H1 (cell line): ENCODE results near the gene VAV2. TPM values are rescaled to one million over a fixed set of nuclear protein-coding genes. Genes with fewer than 3 reads are reported as not detected.

ENCODE experiments used
- CTCF ChIA-PET: fragments of 300-600 bp; sonication (Branson Sonifier 250); formaldehyde crosslinking; loops from one replicate; lab custom pipeline; 2021; ENCODE audit not compliant: partially characterized antibody; lab: Charles Lee
- POLR2A ChIA-PET: fragments of 300-600 bp; sonication (Branson Sonifier 250); formaldehyde crosslinking; loops from one replicate; lab custom pipeline; 2021; ENCODE audit warnings: inconsistent platforms; ENCODE audit not compliant: partially characterized antibody; lab: Charles Lee
- DNase-seq, 2 experiments: peaks; one replicate each; pipeline versions ENCODE4 v3.0.0 to v3.0.0-alpha.2; 2010 to 2022; ENCODE audit warnings: low spot score in 2 of 2, low read depth in 1 of 2, mixed read lengths in 1 of 2
- FAIRE-seq: peaks from 2 replicates; lab custom pipeline; 2011; peaks lifted over from hg19 to GRCh38; lab: Jason Lieb, UNC
- H2AFZ ChIP-seq: 2 replicates; pipeline ENCODE4 v1.8.1; 2012; ENCODE audit warnings: low read length, inconsistent platforms
- H2AK5ac ChIP-seq: 2 replicates; pipeline ENCODE4 v1.6.1; 2013; ENCODE audit warnings: low read depth, low read length
- H2BK120ac ChIP-seq: replicated peaks from 2 replicates; pipeline ENCODE3; 2013; ENCODE audit warnings: low read depth, low read length, inconsistent platforms
- H2BK12ac ChIP-seq: 2 replicates; pipeline ENCODE4 v1.6.1; 2013; ENCODE audit warnings: low read depth, low read length
- H2BK15ac ChIP-seq: 2 replicates; pipeline ENCODE4 v1.6.1; 2013; ENCODE audit warnings: low read length
- H2BK20ac ChIP-seq: 2 replicates; pipeline ENCODE4 v1.6.1; 2013; ENCODE audit warnings: low read length
- H2BK5ac ChIP-seq: 2 replicates; pipeline ENCODE4 v1.6.1; 2013; ENCODE audit warnings: low read depth, low read length
- H3K14ac ChIP-seq: 2 replicates; pipeline ENCODE4 v1.6.1; 2013; ENCODE audit warnings: inconsistent platforms; ENCODE audit not compliant: insufficient read length
- H3K18ac ChIP-seq: 2 replicates; pipeline ENCODE4 v1.6.1; 2013; ENCODE audit warnings: low read length; ENCODE audit errors: extremely low read depth
- H3K23ac ChIP-seq: 2 replicates; pipeline ENCODE4 v1.6.1; 2013; ENCODE audit warnings: inconsistent platforms; ENCODE audit not compliant: insufficient read length
- H3K23me2 ChIP-seq: 2 replicates; pipeline ENCODE4 v1.6.1; 2013; ENCODE audit warnings: low read depth, low read length
- H3K27ac ChIP-seq: 2 replicates; pipeline ENCODE4 v1.6.1; 2011; ENCODE audit warnings: low read depth, low read length, inconsistent platforms
- H3K27me3 ChIP-seq, 4 experiments: replicated peaks in 1 of 4; 1 replicate in 1 of 4; 2 replicates in 3 of 4; pipeline versions ENCODE4 v1.6.1 to v1.8.1; 2011 to 2013; ENCODE audit warnings: low read length in 3 of 4, mild to moderate bottlenecking in 3 of 4, inconsistent platforms in 2 of 4, mixed read lengths in 2 of 4, moderate library complexity in 1 of 4; ENCODE audit not compliant: control insufficient read depth in 3 of 4, insufficient read depth in 3 of 4; ENCODE audit errors: extremely low read depth in 1 of 4
- H3K36me3 ChIP-seq, 4 experiments: 2 replicates each; pipeline versions ENCODE4 v1.6.1 to v1.8.1; 2011 to 2013; ENCODE audit warnings: mild to moderate bottlenecking in 4 of 4, low read length in 3 of 4, moderate library complexity in 2 of 4, control low read depth in 1 of 4, inconsistent platforms in 1 of 4; ENCODE audit not compliant: insufficient read depth in 4 of 4, control insufficient read depth in 2 of 4
- H3K4ac ChIP-seq: replicated peaks from 2 replicates; pipeline ENCODE3; 2013; ENCODE audit warnings: low read length, low read depth, mixed read lengths, inconsistent platforms; ENCODE audit not compliant: insufficient read length
- H3K4me1 ChIP-seq, 4 experiments: replicated peaks in 1 of 4; 1 replicate in 1 of 4; 2 replicates in 3 of 4; pipeline versions ENCODE4 v1.6.1 to v1.8.1; 2011 to 2013; ENCODE audit warnings: low read length in 3 of 4, inconsistent platforms in 2 of 4, mixed read lengths in 1 of 4; ENCODE audit not compliant: insufficient read depth in 4 of 4, control insufficient read depth in 3 of 4
- H3K4me2 ChIP-seq, 2 experiments: 2 replicates each; pipeline versions ENCODE4 v1.6.1 to v1.8.1; 2011 to 2013; ENCODE audit warnings: low read depth in 2 of 2, low read length in 2 of 2, control low read depth in 1 of 2, inconsistent platforms in 1 of 2, mild to moderate bottlenecking in 1 of 2; ENCODE audit not compliant: insufficient read depth in 1 of 2
- H3K4me3 ChIP-seq, 4 experiments: fragments of 200-600, 300-600 bp in 1 of 4; sonication (generic), shearing (Covaris generic), sonication (Bioruptor Twin) in 1 of 4; 2 replicates each; pipeline versions ENCODE4 v1.5.1 to v1.8.1; 2011 to 2016; ENCODE audit warnings: low read length in 4 of 4, low read depth in 3 of 4, control low read depth in 2 of 4, inconsistent platforms in 2 of 4, mild to moderate bottlenecking in 2 of 4, mixed read lengths in 1 of 4, moderate library complexity in 1 of 4; ENCODE audit not compliant: insufficient read depth in 2 of 4; ENCODE audit errors: extremely low read depth in 1 of 4
- H3K56ac ChIP-seq: replicated peaks from 2 replicates; pipeline ENCODE3; 2013; ENCODE audit warnings: low read depth, mild to moderate bottlenecking, mixed read lengths, low read length, inconsistent platforms; ENCODE audit not compliant: insufficient read length
- H3K79me1 ChIP-seq: 2 replicates; pipeline ENCODE4 v1.6.1; 2013; ENCODE audit warnings: low read depth, low read length, control low read depth
- H3K79me2 ChIP-seq, 2 experiments: 2 replicates each; pipeline versions ENCODE4 v1.6.1 to v1.8.1; 2012 to 2013; ENCODE audit warnings: low read length in 2 of 2, mild to moderate bottlenecking in 2 of 2, inconsistent platforms in 1 of 2; ENCODE audit not compliant: insufficient read depth in 2 of 2, control insufficient read depth in 1 of 2
- H3K9ac ChIP-seq, 4 experiments: replicated peaks in 1 of 4; 1 replicate in 1 of 4; 2 replicates in 3 of 4; pipeline versions ENCODE4 v1.6.1 to v1.8.1; 2011 to 2013; ENCODE audit warnings: low read depth in 3 of 4, low read length in 3 of 4, control low read depth in 2 of 4, mild to moderate bottlenecking in 2 of 4, moderate library complexity in 2 of 4, inconsistent platforms in 1 of 4; ENCODE audit errors: extremely low read depth in 1 of 4
- H3K9me3 ChIP-seq, 2 experiments: 2 replicates each; pipeline versions ENCODE4 v1.6.1 to v1.8.1; 2012 to 2013; ENCODE audit warnings: mild to moderate bottlenecking in 2 of 2, moderate library complexity in 2 of 2, control low read depth in 1 of 2, inconsistent platforms in 1 of 2, low read depth in 1 of 2, low read length in 1 of 2, mixed read lengths in 1 of 2; ENCODE audit not compliant: insufficient read depth in 2 of 2
- H4K20me1 ChIP-seq, 2 experiments: replicated peaks in 1 of 2; 2 replicates each; pipeline versions ENCODE3 to v1.8.1; 2011 to 2013; ENCODE audit warnings: inconsistent platforms in 2 of 2, low read length in 2 of 2, mild to moderate bottlenecking in 1 of 2; ENCODE audit not compliant: insufficient read depth in 2 of 2, control insufficient read depth in 1 of 2
- H4K5ac ChIP-seq: 2 replicates; pipeline ENCODE4 v1.6.1; 2013; ENCODE audit warnings: low read length, low read depth, mixed read lengths, inconsistent platforms; ENCODE audit not compliant: insufficient read length
- H4K8ac ChIP-seq: 2 replicates; pipeline ENCODE4 v1.8.0; 2013; ENCODE audit warnings: mild to moderate bottlenecking, moderate library complexity, low read length, inconsistent platforms; ENCODE audit not compliant: insufficient read depth; ENCODE audit errors: extremely low read depth
- H4K91ac ChIP-seq: replicated peaks from 2 replicates; pipeline ENCODE3; 2013; ENCODE audit warnings: low read length, mixed read lengths, inconsistent platforms; ENCODE audit not compliant: insufficient read length
- CBX5 ChIP-seq: fragments of 300-800, 300-1000 bp; sonication (generic); IDR thresholded peaks from 2 replicates; pipeline ENCODE4 v1.7.1; 2016; ENCODE audit warnings: antibody characterized with exemption, low read length, low read depth
- WGBS, 2 experiments: shearing (Covaris generic) in 1 of 2; methylation state at CpG; one replicate each; pipeline versions ENCODE4 v1.1.6 to v1.1.7; 2013 to 2015; ENCODE audit warnings: low lambda C conversion rate in 2 of 2, mixed read lengths in 2 of 2, inconsistent platforms in 1 of 2, low coverage in 1 of 2, missing lambda C conversion rate in 1 of 2; ENCODE audit not compliant: insufficient replicate concordance in 2 of 2, insufficient coverage in 1 of 2, insufficient read length in 1 of 2; ENCODE audit errors: extremely low coverage in 1 of 2, missing lambda C conversion rate in 1 of 2; 5-methylcytosine and 5-hydroxymethylcytosine counted together
- polyA plus RNA-seq, 7 experiments: library from polyadenylated mRNA; depleted of rRNA in 3 of 7; stranded (reverse) in 5 of 7; unstranded in 2 of 7; fragments of >200 nt in 5 of 7; fragments of 200-250 nt in 2 of 7; gene quantifications; 1 replicate in 5 of 7; 2 replicates in 1 of 7; 4 replicates in 1 of 7; pipeline versions ENCODE4 v1.2.1 to v1.2.3, GENCODE V29; 2011 to 2013; ENCODE audit warnings: missing spikeins in 2 of 7, mixed read lengths in 2 of 7
- total RNA-seq: library from RNA; stranded (reverse); fragmentation: NEBNext Ultra II Directional; extraction: Animal tissue kit (Norgen Biotek cat#: 25700); gene quantifications from 2 replicates; pipeline ENCODE4 v1.2.1, GENCODE V29; 2021

The VAV2 gene
- total and polyA plus RNA-seq, 2 of the 8 experiments (the other 6 are each of a cell fraction or from before 2014, with no cell fraction given), result 13.6 to 37.6 TPM

DNA sequence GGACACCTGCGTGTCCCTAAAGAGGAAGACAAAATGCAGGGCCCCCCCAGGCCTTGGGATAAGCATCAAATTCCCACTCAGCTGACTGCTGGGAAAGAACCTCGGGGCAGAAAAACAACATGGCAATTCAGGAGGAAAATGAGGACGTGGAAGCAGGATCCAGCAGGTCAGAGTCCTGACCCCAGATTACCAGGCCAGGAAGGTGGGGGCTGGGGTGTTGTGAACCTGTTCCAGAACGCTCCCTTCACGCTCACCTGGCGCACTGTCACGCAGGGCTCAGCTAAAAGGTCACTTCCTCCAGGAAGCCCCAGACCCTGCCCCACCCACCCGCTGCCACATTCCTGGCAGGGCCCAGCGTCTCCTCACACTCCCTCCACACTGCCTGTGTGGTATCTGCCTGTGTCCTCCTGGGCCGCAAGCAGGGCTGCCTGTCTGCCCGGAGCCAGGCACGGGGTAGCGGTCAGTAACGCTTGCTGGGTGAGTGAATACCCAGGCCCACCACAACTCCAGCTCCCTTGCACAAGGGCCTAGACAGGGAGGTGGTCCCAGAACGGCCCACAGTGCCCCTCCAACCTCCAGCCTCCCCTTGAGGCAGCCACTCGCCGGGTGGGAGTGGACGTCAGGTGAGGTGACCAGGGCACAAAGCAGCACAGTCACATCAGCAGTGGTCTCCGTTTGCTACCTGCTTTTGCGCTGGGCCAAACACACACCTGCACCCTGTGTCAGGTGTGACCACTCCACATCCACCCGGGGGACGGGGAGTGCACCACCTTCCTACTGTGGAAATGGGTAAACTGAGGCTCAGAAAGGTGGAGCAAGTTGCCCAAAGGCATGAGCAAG is 18.1 kb downstream of the VAV2 start:
- DNase-seq, result no peak
- no peak overlapping the region for H3K4me2 ChIP-seq

More for the DNA sequence above, 18.1 kb downstream of the VAV2 start:
- WGBS, 2 experiments, result 88% methylated on average over 18 of the region's 22 CpGs; no CpG with 5 or more reads in 1 of the 2 experiments
- Histone ChIP-seq H3K79me2 (peaks cover 11 to 97% of the 10 kb centered on the region in 2 experiments; a peak in 3 of 4 replicates), H3K56ac (no peak overlapping the region), H3K23ac (no peak overlapping the region), H3K27ac (0 out of 2 replicates have a peak overlapping the region, but pooled peaks have one; percentile 7), H3K36me3 (no peaks in the 10 kb centered on the region)
- TF ChIP-seq CBX5, result no peak
- TF ChIP-seq, all 59 proteins: peak for 0
- Histone ChIP-seq H3K23me2 (no peaks in the 10 kb centered on the region), H3K79me1 (peaks cover 41% of the 10 kb centered on the region), H4K20me1 (peaks cover 47 to 60% of the 10 kb centered on the region in 2 experiments), H2BK5ac (0 out of 2 replicates have a peak overlapping the region, but pooled peaks have one; percentile 26), H4K8ac (0 out of 2 replicates have a peak overlapping the region, but pooled peaks have one; percentile 57), H3K4me3 (no peak overlapping the region), H2AK5ac (no peak overlapping the region), H2AFZ (no peak overlapping the region), H3K27me3 (no peaks in the 10 kb centered on the region), H2BK120ac (no peak overlapping the region), H3K4me1 (peaks cover 3 to 33% (median 15%) of the 10 kb centered on the region in 4 experiments), H3K9me3 (no peaks in the 10 kb centered on the region), H3K9ac (no peak overlapping the region; a peak in 1 of 7 replicates), H3K14ac (no peak overlapping the region), H2BK12ac (0 out of 2 replicates have a peak overlapping the region, but pooled peaks have one; percentile 60), H2BK20ac (no peak overlapping the region), H4K5ac (no peak overlapping the region), H3K18ac (no peak overlapping the region), H4K91ac (peak overlapping the region; percentile 37), H2BK15ac (peak overlapping the region; percentile 81; the same call in 1 of the 2 replicates), H3K4ac (no peak overlapping the region)
- CTCF ChIA-PET, result interaction anchor here (0.5 to 2.4 kb wide), 5 partner anchors 18 to 215 kb away, joined by 3 to 7 read pairs (median 3); no protein-coding TSS in a partner anchor
- POLR2A ChIA-PET, result interaction anchor here (1.3 kb wide), 1 partner anchor 15 kb away, joined by 3 read pairs; no protein-coding TSS in a partner anchor
- FAIRE-seq, result no peak
